Neural cell (in vitro differentiated cells): ENCODE data around the gene CXCR1. TPM values are rescaled to one million over a fixed set of nuclear protein-coding genes. Genes with fewer than 3 reads are reported as not detected.

Experiments
- H2AFZ ChIP-seq: fragments of 200-600, 300-800 bp; sonication (generic), shearing (Covaris generic); 2 replicates; pipeline ENCODE4 v1.6.0; 2014; ENCODE audit warnings: low read depth, mild to moderate bottlenecking, antibody characterized with exemption, low read length, moderate library complexity
- H3F3A ChIP-seq: fragments of 200-600 bp; shearing (Covaris generic); 2 replicates; pipeline ENCODE4 v1.6.1; 2016; ENCODE audit warnings: mild to moderate bottlenecking, moderate library complexity, mixed read lengths, antibody characterized with exemption, low read length; ENCODE audit not compliant: insufficient read depth, poor library complexity, severe bottlenecking
- H3K27ac ChIP-seq: fragments of 200-600, 300-800 bp; sonication (generic), shearing (Covaris generic); 2 replicates; pipeline ENCODE4 v1.5.1; 2014; ENCODE audit warnings: mild to moderate bottlenecking, low read length, moderate library complexity
- H3K27me3 ChIP-seq: fragments of 300-800, 200-600 bp; sonication (generic), shearing (Covaris generic); 2 replicates; pipeline ENCODE4 v1.6.0; 2014; ENCODE audit warnings: mild to moderate bottlenecking, low read depth, low read length, moderate library complexity; ENCODE audit not compliant: insufficient read depth
- H3K36me3 ChIP-seq: fragments of 300-800, 200-600 bp; sonication (generic), shearing (Covaris generic); 2 replicates; pipeline ENCODE4 v1.5.1; 2014; ENCODE audit warnings: mild to moderate bottlenecking, antibody characterized with exemption, low read length, moderate library complexity; ENCODE audit not compliant: insufficient read depth
- H3K4me2 ChIP-seq: fragments of 300-800, 200-600 bp; sonication (generic), shearing (Covaris generic); 2 replicates; pipeline ENCODE4 v1.6.0; 2014; ENCODE audit warnings: mild to moderate bottlenecking, low read length
- H3K4me3 ChIP-seq: fragments of 300-800, 200-600 bp; sonication (generic), shearing (Covaris generic); 2 replicates; pipeline ENCODE4 v1.5.1; 2014; ENCODE audit warnings: mild to moderate bottlenecking, low read length, moderate library complexity
- H3K79me2 ChIP-seq: fragments of 200-600 bp; shearing (Covaris generic); replicated peaks from 2 replicates; pipeline ENCODE4 v1.6.0; 2014; ENCODE audit warnings: mild to moderate bottlenecking, low read length, moderate library complexity; ENCODE audit not compliant: insufficient read depth
- H3K9ac ChIP-seq: fragments of 300-800, 200-600 bp; sonication (generic), shearing (Covaris generic); 2 replicates; pipeline ENCODE4 v1.6.1; 2016; ENCODE audit warnings: mild to moderate bottlenecking, low read length, mixed read lengths
- H3K9me2 ChIP-seq: fragments of 200-600 bp; shearing (Covaris generic); 2 replicates; pipeline ENCODE4 v1.6.1; 2016; ENCODE audit warnings: mild to moderate bottlenecking, low read length, mixed read lengths; ENCODE audit not compliant: insufficient read depth
- H3K9me3 ChIP-seq: fragments of 200-600, 300-800 bp; sonication (generic), shearing (Covaris generic); 2 replicates; pipeline ENCODE4 v1.6.1; 2016; ENCODE audit warnings: mild to moderate bottlenecking, mixed run types, low read length, moderate library complexity, mixed read lengths
- H4K20me1 ChIP-seq: fragments of 200-600 bp; shearing (Covaris generic); 2 replicates; pipeline ENCODE4 v1.6.1; 2016; ENCODE audit warnings: mild to moderate bottlenecking, mixed run types; ENCODE audit not compliant: insufficient read depth
- EP300 ChIP-seq: fragments of 450-650 bp; conservative IDR thresholded peaks from 2 replicates; pipeline ENCODE4 v1.6.1; 2014; ENCODE audit warnings: antibody characterized with exemption, mild to moderate bottlenecking, moderate library complexity; ENCODE audit not compliant: poor library complexity, severe bottlenecking
- EZH2 ChIP-seq: fragments of 200-600, 300-800 bp; shearing (Covaris generic), sonication (generic); IDR thresholded peaks from 2 replicates; pipeline ENCODE4 v1.6.1; 2014; ENCODE audit warnings: antibody characterized with exemption, low read length, borderline replicate concordance, mild to moderate bottlenecking; ENCODE audit not compliant: insufficient read depth, poor library complexity, severe bottlenecking
- MXI1 ChIP-seq: fragments of 450-650 bp; conservative IDR thresholded peaks from 2 replicates; pipeline ENCODE4 v1.6.1; 2014; ENCODE audit warnings: antibody characterized with exemption, mild to moderate bottlenecking; ENCODE audit not compliant: poor library complexity, severe bottlenecking
- POLR2AphosphoS5 ChIP-seq: IDR thresholded peaks from 2 replicates; pipeline ENCODE4 v1.6.1; 2012
- RAD21 ChIP-seq: fragments of 450-650 bp; conservative IDR thresholded peaks from 2 replicates; pipeline ENCODE4 v1.6.1; 2014; ENCODE audit warnings: antibody characterized with exemption, mild to moderate bottlenecking, moderate library complexity
- SMC3 ChIP-seq: fragments of 450-650 bp; conservative IDR thresholded peaks from 2 replicates; pipeline ENCODE4 v1.6.1; 2014; ENCODE audit warnings: antibody characterized with exemption, mild to moderate bottlenecking, moderate library complexity; ENCODE audit not compliant: poor library complexity
- TAF1 ChIP-seq: IDR thresholded peaks from 2 replicates; pipeline ENCODE4 v1.6.1; 2012; ENCODE audit warnings: low read depth
- polyA plus RNA-seq: library from polyadenylated mRNA; depleted of rRNA; stranded (reverse); fragments of >200 nt; gene quantifications from 2 replicates; pipeline ENCODE4 v1.2.3, GENCODE V29; 2014
- TF ChIP-seq, protein P1 (sequence below): IDR thresholded peaks from 2 replicates; pipeline ENCODE4 v1.6.1; 2012; ENCODE audit warnings: borderline replicate concordance
- TF ChIP-seq, protein P2 (sequence below): fragments of 450-650 bp; IDR thresholded peaks from 2 replicates; pipeline ENCODE4 v1.5.1; 2014; ENCODE audit warnings: antibody characterized with exemption, mild to moderate bottlenecking, moderate library complexity; ENCODE audit not compliant: poor library complexity, severe bottlenecking

CXCR1 gene
- polyA plus RNA-seq, 1 donor from 2014 or later, result not detected

GRCh38 chr2:218129458-218130135 lies 37.2 kb downstream of the CXCR1 start:
- H3K27ac ChIP-seq, result no peak overlapping the region
- no peaks in the 10 kb centered on the region for H3K36me3 ChIP-seq
- H3F3A ChIP-seq, result no peaks in the 10 kb centered on the region
- no peaks in the 10 kb centered on the region for H3K9me3 ChIP-seq
- no peaks in the 10 kb centered on the region for H3K79me2 ChIP-seq
- TF ChIP-seq EP300 (no peak), TAF1 (no peak), MXI1 (no peak), RAD21 (no peak), EZH2 (no peak), POLR2AphosphoS5 (no peak), SMC3 (no peak)
- TF ChIP-seq, protein P1, sequence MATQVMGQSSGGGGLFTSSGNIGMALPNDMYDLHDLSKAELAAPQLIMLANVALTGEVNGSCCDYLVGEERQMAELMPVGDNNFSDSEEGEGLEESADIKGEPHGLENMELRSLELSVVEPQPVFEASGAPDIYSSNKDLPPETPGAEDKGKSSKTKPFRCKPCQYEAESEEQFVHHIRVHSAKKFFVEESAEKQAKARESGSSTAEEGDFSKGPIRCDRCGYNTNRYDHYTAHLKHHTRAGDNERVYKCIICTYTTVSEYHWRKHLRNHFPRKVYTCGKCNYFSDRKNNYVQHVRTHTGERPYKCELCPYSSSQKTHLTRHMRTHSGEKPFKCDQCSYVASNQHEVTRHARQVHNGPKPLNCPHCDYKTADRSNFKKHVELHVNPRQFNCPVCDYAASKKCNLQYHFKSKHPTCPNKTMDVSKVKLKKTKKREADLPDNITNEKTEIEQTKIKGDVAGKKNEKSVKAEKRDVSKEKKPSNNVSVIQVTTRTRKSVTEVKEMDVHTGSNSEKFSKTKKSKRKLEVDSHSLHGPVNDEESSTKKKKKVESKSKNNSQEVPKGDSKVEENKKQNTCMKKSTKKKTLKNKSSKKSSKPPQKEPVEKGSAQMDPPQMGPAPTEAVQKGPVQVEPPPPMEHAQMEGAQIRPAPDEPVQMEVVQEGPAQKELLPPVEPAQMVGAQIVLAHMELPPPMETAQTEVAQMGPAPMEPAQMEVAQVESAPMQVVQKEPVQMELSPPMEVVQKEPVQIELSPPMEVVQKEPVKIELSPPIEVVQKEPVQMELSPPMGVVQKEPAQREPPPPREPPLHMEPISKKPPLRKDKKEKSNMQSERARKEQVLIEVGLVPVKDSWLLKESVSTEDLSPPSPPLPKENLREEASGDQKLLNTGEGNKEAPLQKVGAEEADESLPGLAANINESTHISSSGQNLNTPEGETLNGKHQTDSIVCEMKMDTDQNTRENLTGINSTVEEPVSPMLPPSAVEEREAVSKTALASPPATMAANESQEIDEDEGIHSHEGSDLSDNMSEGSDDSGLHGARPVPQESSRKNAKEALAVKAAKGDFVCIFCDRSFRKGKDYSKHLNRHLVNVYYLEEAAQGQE, result no peak
- TF ChIP-seq, protein P2, sequence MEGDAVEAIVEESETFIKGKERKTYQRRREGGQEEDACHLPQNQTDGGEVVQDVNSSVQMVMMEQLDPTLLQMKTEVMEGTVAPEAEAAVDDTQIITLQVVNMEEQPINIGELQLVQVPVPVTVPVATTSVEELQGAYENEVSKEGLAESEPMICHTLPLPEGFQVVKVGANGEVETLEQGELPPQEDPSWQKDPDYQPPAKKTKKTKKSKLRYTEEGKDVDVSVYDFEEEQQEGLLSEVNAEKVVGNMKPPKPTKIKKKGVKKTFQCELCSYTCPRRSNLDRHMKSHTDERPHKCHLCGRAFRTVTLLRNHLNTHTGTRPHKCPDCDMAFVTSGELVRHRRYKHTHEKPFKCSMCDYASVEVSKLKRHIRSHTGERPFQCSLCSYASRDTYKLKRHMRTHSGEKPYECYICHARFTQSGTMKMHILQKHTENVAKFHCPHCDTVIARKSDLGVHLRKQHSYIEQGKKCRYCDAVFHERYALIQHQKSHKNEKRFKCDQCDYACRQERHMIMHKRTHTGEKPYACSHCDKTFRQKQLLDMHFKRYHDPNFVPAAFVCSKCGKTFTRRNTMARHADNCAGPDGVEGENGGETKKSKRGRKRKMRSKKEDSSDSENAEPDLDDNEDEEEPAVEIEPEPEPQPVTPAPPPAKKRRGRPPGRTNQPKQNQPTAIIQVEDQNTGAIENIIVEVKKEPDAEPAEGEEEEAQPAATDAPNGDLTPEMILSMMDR, result no peak
- H4K20me1 ChIP-seq, result no peaks in the 10 kb centered on the region
- no peaks in the 10 kb centered on the region for H3K9me2 ChIP-seq
- H3K9ac ChIP-seq, result no peak overlapping the region
- H3K4me2 ChIP-seq, result no peak overlapping the region
- no peaks in the 10 kb centered on the region for H3K27me3 ChIP-seq
- no peak overlapping the region for H3K4me3 ChIP-seq
- H2AFZ ChIP-seq, result no peak overlapping the region

DNA sequence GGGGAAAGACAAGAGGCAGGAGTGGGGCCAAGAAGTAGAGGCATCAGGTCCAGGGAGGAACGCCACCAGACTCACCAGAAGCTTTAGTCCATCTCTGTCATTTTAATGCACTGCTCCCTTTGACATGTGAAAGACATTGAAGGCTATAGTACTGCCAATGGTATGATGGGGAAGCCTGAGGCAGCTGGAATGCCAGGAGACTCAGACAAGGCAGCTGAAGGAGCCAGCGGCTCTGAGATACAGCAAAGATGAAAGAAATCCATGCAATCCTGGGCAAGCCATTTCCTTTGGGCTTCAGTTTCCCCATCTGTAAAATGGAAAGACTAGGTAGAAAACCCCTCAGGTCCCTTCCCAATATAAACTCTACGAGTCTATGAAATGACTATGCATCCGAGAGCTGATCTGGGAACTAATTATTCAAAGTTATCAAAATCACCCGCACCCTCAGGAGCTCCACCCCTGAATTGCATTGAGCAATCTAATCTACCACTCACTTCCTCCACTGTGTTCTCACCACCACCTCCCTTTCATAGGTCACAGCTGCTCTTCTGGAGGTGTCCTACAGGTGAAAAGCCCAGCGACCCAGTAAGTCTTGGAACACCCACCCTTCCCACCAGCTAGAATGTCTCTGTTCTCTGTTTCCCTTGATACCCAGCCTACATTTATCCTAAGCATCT lies 37.8 kb downstream of the CXCR1 start:
- Histone ChIP-seq H3K79me2 (no peaks in the 10 kb centered on the region), H3K9me2 (no peaks in the 10 kb centered on the region), H3K9ac (no peak overlapping the region), H3K27me3 (no peaks in the 10 kb centered on the region), H4K20me1 (no peaks in the 10 kb centered on the region), H3F3A (no peaks in the 10 kb centered on the region), H3K36me3 (no peaks in the 10 kb centered on the region), H3K9me3 (no peaks in the 10 kb centered on the region), H3K4me3 (no peak overlapping the region), H2AFZ (no peak overlapping the region), H3K27ac (no peak overlapping the region), H3K4me2 (no peak overlapping the region)
- TF ChIP-seq, protein P1, result no peak
- TF ChIP-seq EZH2, result no peak
- no peak for TF ChIP-seq MXI1
- TF ChIP-seq TAF1, result no peak
- TF ChIP-seq, protein P2, result no peak
- no peak for TF ChIP-seq POLR2AphosphoS5
- TF ChIP-seq SMC3, result no peak
